DOHH2 (cell line): Measurements from ENCODE around the gene SETD9.

ENCODE experiments used
- H3F3A ChIP-seq: fragments of 200-600 bp; sonication (generic), shearing (Covaris generic); 2 replicates; pipeline ENCODE4 v1.6.0; 2016; ENCODE audit warnings: antibody characterized with exemption, mild to moderate bottlenecking; ENCODE audit not compliant: control insufficient read depth, insufficient read depth
- H3K27ac ChIP-seq: fragments of 200-600 bp; sonication (generic); 2 replicates; pipeline ENCODE4 v1.5.1; 2014; ENCODE audit warnings: low read depth, mild to moderate bottlenecking, low read length, moderate library complexity
- H3K27me3 ChIP-seq: fragments of 200-600 bp; sonication (generic); 2 replicates; pipeline ENCODE4 v1.6.1; 2014; ENCODE audit warnings: mild to moderate bottlenecking, low read length, mixed read lengths; ENCODE audit not compliant: control insufficient read depth
- H3K36me3 ChIP-seq: fragments of 200-600 bp; sonication (generic); 2 replicates; pipeline ENCODE4 v1.6.1; 2014; ENCODE audit warnings: mild to moderate bottlenecking, low read length, moderate library complexity, mixed read lengths; ENCODE audit not compliant: control insufficient read depth
- H3K4me1 ChIP-seq: fragments of 200-600 bp; sonication (generic); 2 replicates; pipeline ENCODE4 v1.6.1; 2014; ENCODE audit warnings: mild to moderate bottlenecking, low read length, mixed read lengths; ENCODE audit not compliant: control insufficient read depth
- H3K4me2 ChIP-seq: fragments of 200-600 bp; sonication (generic); 2 replicates; pipeline ENCODE4 v1.6.0; 2014; ENCODE audit warnings: mild to moderate bottlenecking, low read length, moderate library complexity
- H3K4me3 ChIP-seq: fragments of 200-600 bp; sonication (generic); 2 replicates; pipeline ENCODE4 v1.5.1; 2014; ENCODE audit warnings: mild to moderate bottlenecking, low read length, mixed read lengths
- H3K79me2 ChIP-seq: fragments of 200-600 bp; sonication (generic); 2 replicates; pipeline ENCODE4 v1.6.1; 2014; ENCODE audit warnings: mild to moderate bottlenecking, low read length, mixed read lengths; ENCODE audit not compliant: control insufficient read depth
- H3K9me2 ChIP-seq: fragments of 200-600 bp; sonication (generic); replicated peaks from 2 replicates; pipeline ENCODE4 v1.6.1; 2014; ENCODE audit warnings: mild to moderate bottlenecking, low read length, mixed read lengths; ENCODE audit not compliant: control insufficient read depth
- H3K9me3 ChIP-seq: fragments of 200-600 bp; sonication (generic); 2 replicates; pipeline ENCODE4 v1.6.1; 2014; ENCODE audit warnings: antibody characterized with exemption, low read length, mixed read lengths; ENCODE audit not compliant: control insufficient read depth, insufficient read depth
- H4K20me1 ChIP-seq: fragments of 200-600 bp; sonication (generic); 2 replicates; pipeline ENCODE4 v1.6.0; 2014; ENCODE audit warnings: low read depth, mild to moderate bottlenecking, antibody characterized with exemption, low read length, moderate library complexity; ENCODE audit not compliant: control insufficient read depth, insufficient read depth
- CTCF ChIP-seq: fragments of 200-600 bp; sonication (generic); IDR thresholded peaks from one replicate; pipeline ENCODE4 v1.5.1; 2014; ENCODE audit warnings: antibody characterized with exemption, mild to moderate bottlenecking, low read depth, low read length; ENCODE audit not compliant: poor library complexity, severe bottlenecking
- EZH2phosphoT487 ChIP-seq: fragments of 200-600 bp; sonication (generic); IDR thresholded peaks from 2 replicates; pipeline ENCODE4 v1.6.1; 2017; ENCODE audit warnings: borderline replicate concordance, mild to moderate bottlenecking, antibody characterized with exemption, low read length, moderate library complexity, mixed read lengths

The SETD9 gene

DNA sequence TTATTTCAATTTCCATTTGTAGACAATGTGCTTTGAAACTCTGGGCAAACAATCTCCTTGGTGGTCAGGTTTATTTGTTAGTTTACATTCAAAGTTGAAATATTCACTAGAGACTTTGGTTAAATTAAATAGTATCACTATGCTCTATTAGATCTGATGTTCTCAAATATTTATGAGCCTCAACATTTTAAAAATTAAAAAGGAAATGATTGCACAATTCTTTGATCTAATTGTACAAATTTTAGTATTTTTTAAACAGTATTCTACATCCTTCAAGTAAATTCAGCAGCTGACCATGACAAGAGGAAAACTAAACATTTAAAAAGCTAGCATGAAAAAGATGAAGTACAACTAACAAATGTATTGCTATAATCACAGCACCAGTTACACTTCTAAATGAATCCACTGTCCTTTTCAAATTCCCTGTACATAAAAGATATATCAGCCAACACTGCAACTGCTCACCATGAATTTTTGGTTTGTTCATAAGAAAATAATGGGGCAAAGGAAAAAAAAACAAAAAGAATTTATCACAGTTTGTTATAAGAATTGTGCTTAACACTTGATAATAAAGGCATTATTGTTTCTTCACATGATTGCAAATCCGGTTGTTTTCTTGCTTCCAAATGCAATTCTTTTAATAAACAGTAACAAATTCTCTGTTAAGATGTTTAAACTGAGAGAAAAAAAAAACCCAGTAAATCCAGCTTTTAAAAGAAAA, 10.7 kb downstream of the SETD9 start:
- Histone ChIP-seq H3K4me2 (no peak overlapping the region), H3K9me2 (no peaks in the 10 kb centered on the region), H3K9me3 (no peaks in the 10 kb centered on the region), H3K4me3 (no peak overlapping the region), H3K27ac (no peak overlapping the region), H3K27me3 (no peaks in the 10 kb centered on the region), H3K4me1 (no peaks in the 10 kb centered on the region), H3K79me2 (no peaks in the 10 kb centered on the region), H4K20me1 (no peaks in the 10 kb centered on the region), H3K36me3 (peaks cover 51% of the 10 kb centered on the region), H3F3A (peaks cover 5% of the 10 kb centered on the region; the same call in 1 of the 2 replicates)
- TF ChIP-seq EZH2phosphoT487, result no peak
- TF ChIP-seq CTCF, result no peak

DNA sequence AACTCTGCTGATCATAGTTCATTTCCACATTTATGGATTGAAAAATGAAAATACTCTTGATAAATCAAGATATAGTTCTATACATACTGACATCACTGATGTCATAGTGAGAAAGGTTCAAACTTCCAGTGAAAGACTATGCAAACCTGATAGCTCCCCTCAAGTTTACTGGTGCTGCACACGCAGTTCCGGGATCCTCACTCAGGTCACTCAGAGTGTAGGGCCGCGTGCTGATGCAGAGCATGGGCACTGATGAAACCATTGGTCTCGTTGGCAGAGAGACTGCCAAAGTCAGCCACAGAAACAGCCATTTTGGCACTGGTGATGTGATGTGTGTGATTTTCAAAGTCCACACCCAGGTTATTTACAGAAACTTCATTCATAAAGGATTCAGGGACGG, 13.5 kb downstream of the SETD9 start:
- H3K9me3 ChIP-seq, result no peaks in the 10 kb centered on the region
- no peak overlapping the region for H3K27ac ChIP-seq
- peaks cover 73% of the 10 kb centered on the region for H3K36me3 ChIP-seq
- no peaks in the 10 kb centered on the region for H3K79me2 ChIP-seq
- no peak for TF ChIP-seq EZH2phosphoT487
- TF ChIP-seq CTCF, result no peak
- H3K4me2 ChIP-seq, result no peak overlapping the region
- H3K27me3 ChIP-seq, result no peaks in the 10 kb centered on the region
- no peaks in the 10 kb centered on the region; the same call in 1 of the 2 replicates for H3F3A ChIP-seq
- H3K4me3 ChIP-seq, result no peak overlapping the region
- H3K4me1 ChIP-seq, result no peaks in the 10 kb centered on the region
- H3K9me2 ChIP-seq, result no peaks in the 10 kb centered on the region
- H4K20me1 ChIP-seq, result no peaks in the 10 kb centered on the region

DNA sequence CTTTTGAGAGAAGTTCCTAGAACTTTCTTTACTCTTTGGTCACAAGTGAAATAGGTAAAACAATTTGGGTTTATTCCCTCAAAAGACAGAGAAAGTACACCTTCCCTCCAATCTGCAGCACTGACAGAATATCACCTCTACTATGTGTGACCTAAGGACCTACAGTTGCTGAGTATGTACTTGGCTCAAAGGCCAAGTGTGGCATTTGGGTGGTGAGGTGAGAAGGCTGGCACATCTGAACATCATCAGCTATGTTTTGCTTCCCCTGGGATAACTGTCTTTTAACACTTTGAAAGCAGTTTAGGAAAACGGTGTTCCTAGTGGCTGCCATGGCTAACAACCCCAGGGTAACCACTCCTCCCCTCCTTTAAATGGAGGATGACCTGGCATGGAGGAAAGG, 24.9 kb downstream of the SETD9 start:
- 0 out of 2 replicates have a peak, but pooled peaks cover 3% of the 10 kb centered on the region for H3F3A ChIP-seq
- H3K9me3 ChIP-seq, result no peaks in the 10 kb centered on the region
- no peaks in the 10 kb centered on the region for H3K4me1 ChIP-seq
- H3K9me2 ChIP-seq, result no peaks in the 10 kb centered on the region
- H3K79me2 ChIP-seq, result no peaks in the 10 kb centered on the region
- no peak overlapping the region for H3K4me2 ChIP-seq
- no peaks in the 10 kb centered on the region for H3K27me3 ChIP-seq
- TF ChIP-seq EZH2phosphoT487, result no peak
- TF ChIP-seq CTCF, result no peak
- H3K27ac ChIP-seq, result no peak overlapping the region
- H3K4me3 ChIP-seq, result no peak overlapping the region
- H3K36me3 ChIP-seq, result peaks cover 81% of the 10 kb centered on the region
- H4K20me1 ChIP-seq, result no peaks in the 10 kb centered on the region; the same call in 1 of the 2 replicates
